Natural killer cell (primary cell): ENCODE data around the gene DDR2. TPM values are rescaled to one million over a fixed set of nuclear protein-coding genes. Genes with fewer than 3 reads are reported as not detected.

ENCODE experiments used
- ATAC-seq, 3 donors: fragments of 150-1000 bp in 2 of 3; fragments of 200-7000 bp in 1 of 3; cut with Tn5 transposase; 1 replicate in 1 of 3; 2 replicates in 2 of 3; pipeline ENCODE4 v1.10.0; 2021; ENCODE audit warnings: mild to moderate bottlenecking in 2 of 3, moderate library complexity in 2 of 3
- DNase-seq, 2 donors: peaks; one replicate each; pipeline versions ENCODE4 v3.0.0 to v3.0.0-alpha.2; 2013 to 2021; ENCODE audit warnings: mixed read lengths in 1 of 2
- H3K27ac ChIP-seq: one replicate; pipeline ENCODE4 v1.5.1; 2013; ENCODE audit warnings: mild to moderate bottlenecking, low read length
- H3K27me3 ChIP-seq: one replicate; pipeline ENCODE4 v1.6.1; 2013; ENCODE audit warnings: low read length; ENCODE audit not compliant: control insufficient read depth, insufficient read depth
- H3K36me3 ChIP-seq: one replicate; pipeline ENCODE4 v1.6.1; 2013; ENCODE audit warnings: low read length; ENCODE audit not compliant: control insufficient read depth, insufficient read depth
- H3K4me1 ChIP-seq: one replicate; pipeline ENCODE4 v1.6.1; 2013; ENCODE audit warnings: low read length; ENCODE audit not compliant: control insufficient read depth, insufficient read depth
- H3K4me3 ChIP-seq: one replicate; pipeline ENCODE4 v1.5.1; 2013; ENCODE audit warnings: low read length
- H3K9me3 ChIP-seq: one replicate; pipeline ENCODE4 v1.6.1; 2013; ENCODE audit warnings: low read length; ENCODE audit not compliant: control insufficient read depth, insufficient read depth
- H3K27ac Mint-ChIP-seq, 2 donors: one replicate each; pipeline ENCODE4 v1.8.0; 2022; ENCODE audit warnings: mild to moderate bottlenecking in 2 of 2, mixed read lengths in 2 of 2, moderate library complexity in 1 of 2
- H3K27me3 Mint-ChIP-seq, 2 donors: one replicate each; pipeline ENCODE4 v1.8.0; 2022; ENCODE audit warnings: low read depth in 2 of 2, mixed read lengths in 2 of 2
- H3K36me3 Mint-ChIP-seq: one replicate; pipeline ENCODE4 v1.8.0; 2022; ENCODE audit warnings: mixed read lengths
- H3K4me1 Mint-ChIP-seq, 2 donors: one replicate each; pipeline ENCODE4 v1.8.0; 2022; ENCODE audit warnings: mixed read lengths in 2 of 2
- H3K4me3 Mint-ChIP-seq: one replicate; pipeline ENCODE4 v1.8.0; 2022; ENCODE audit warnings: mild to moderate bottlenecking, moderate library complexity, mixed read lengths
- H3K9me3 Mint-ChIP-seq, 2 donors: one replicate each; pipeline ENCODE4 v1.8.0; 2022; ENCODE audit warnings: mixed read lengths in 2 of 2
- WGBS: methylation state at CpG from one replicate; pipeline ENCODE4 v1.1.7; 2013; ENCODE audit warnings: missing lambda C conversion rate; ENCODE audit not compliant: insufficient coverage; 5-methylcytosine and 5-hydroxymethylcytosine counted together
- intact Hi-C: fragments of 100-400 bp; cut with micrococcal nuclease; formaldehyde crosslinking; loops from one replicate; pipeline ENCODE4 v1.14.2; 2022
- total RNA-seq, 4 donors: library from RNA; stranded (reverse); fragments of 120-200 nt in 1 of 4; gene quantifications; one replicate each; pipeline versions ENCODE4 v1.2.3 to v1.2.4, GENCODE V29; 2013 to 2022
- TF ChIP-seq, protein P1 (sequence below): fragments of 200-600 bp; IDR thresholded peaks from one replicate; pipeline ENCODE4 v1.8.0; 2022; ENCODE audit warnings: antibody characterized with exemption

The DDR2 gene
- total RNA-seq, 3 donors from 2014 or later (not counting 1 experiment from before 2014, with no cell fraction given) = 1.5 to 2.0 (median 1.8) TPM

DNA sequence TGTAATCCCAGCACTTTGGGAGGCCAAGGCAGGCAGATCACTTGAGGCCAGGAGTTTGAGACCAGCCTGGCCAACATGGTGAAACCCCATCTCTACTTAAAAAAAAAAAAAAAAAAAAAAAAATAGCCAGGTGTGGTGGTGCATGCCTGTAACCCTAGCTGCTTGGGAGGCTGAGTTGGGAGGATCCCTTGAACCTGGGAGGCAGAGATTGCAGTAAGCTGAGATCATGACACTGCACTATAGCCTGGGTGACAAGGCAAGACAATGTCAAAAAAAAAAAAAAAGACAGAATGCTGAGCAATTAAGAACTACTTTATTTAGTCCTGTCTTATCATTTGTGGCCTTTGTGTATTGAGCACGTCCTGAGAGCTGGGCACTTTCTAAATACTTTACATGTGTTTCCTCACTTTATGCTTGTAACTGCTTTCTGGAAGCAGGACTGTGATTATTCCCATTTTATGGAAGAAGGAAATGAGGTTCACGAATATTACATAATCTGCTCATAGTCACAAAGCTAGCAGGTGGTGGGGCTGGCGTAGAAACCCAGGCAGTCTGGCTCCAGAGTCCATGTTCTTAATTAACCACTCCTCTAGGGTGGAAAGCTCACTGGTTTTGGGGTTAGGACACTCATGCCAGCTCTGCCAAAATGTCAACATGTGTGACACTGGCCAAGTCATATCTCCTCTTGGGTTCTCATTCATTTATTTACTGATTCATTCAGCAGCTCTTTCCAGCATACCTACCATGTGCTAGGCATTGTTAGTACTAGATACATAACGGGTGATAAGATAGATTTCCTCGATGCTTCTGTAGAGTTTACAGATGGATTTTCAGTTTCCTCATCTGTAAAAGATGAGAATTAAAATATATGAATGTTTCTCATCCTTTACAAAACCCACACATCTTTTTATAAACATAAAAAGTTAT lies 57.7 kb downstream of the DDR2 start:
- H3K36me3 Mint-ChIP-seq = no peaks in the 10 kb centered on the region
- no peak overlapping the region for H3K4me3 Mint-ChIP-seq
- DNase-seq (no peak), ATAC-seq (no peak)
- no peak overlapping the region for H3K27ac Mint-ChIP-seq
- H3K27me3 Mint-ChIP-seq = peaks cover 5 to 31% of the 10 kb centered on the region in 2 donors
- H3K27ac ChIP-seq = no peak overlapping the region
- TF ChIP-seq, protein P1, sequence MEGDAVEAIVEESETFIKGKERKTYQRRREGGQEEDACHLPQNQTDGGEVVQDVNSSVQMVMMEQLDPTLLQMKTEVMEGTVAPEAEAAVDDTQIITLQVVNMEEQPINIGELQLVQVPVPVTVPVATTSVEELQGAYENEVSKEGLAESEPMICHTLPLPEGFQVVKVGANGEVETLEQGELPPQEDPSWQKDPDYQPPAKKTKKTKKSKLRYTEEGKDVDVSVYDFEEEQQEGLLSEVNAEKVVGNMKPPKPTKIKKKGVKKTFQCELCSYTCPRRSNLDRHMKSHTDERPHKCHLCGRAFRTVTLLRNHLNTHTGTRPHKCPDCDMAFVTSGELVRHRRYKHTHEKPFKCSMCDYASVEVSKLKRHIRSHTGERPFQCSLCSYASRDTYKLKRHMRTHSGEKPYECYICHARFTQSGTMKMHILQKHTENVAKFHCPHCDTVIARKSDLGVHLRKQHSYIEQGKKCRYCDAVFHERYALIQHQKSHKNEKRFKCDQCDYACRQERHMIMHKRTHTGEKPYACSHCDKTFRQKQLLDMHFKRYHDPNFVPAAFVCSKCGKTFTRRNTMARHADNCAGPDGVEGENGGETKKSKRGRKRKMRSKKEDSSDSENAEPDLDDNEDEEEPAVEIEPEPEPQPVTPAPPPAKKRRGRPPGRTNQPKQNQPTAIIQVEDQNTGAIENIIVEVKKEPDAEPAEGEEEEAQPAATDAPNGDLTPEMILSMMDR = no peak
- 88% methylated on average over 3 of the region's 5 CpGs for whole genome bisulfite sequencing
- H3K36me3 ChIP-seq = no peaks in the 10 kb centered on the region
- intact Hi-C loops = no loop called here
- H3K4me3 ChIP-seq = no peak overlapping the region
- H3K27me3 ChIP-seq = no peaks in the 10 kb centered on the region
- no peaks in the 10 kb centered on the region for H3K9me3 Mint-ChIP-seq
- no peaks in the 10 kb centered on the region for H3K4me1 ChIP-seq
- no peaks in the 10 kb centered on the region for H3K4me1 Mint-ChIP-seq
- no peaks in the 10 kb centered on the region for H3K9me3 ChIP-seq

DNA sequence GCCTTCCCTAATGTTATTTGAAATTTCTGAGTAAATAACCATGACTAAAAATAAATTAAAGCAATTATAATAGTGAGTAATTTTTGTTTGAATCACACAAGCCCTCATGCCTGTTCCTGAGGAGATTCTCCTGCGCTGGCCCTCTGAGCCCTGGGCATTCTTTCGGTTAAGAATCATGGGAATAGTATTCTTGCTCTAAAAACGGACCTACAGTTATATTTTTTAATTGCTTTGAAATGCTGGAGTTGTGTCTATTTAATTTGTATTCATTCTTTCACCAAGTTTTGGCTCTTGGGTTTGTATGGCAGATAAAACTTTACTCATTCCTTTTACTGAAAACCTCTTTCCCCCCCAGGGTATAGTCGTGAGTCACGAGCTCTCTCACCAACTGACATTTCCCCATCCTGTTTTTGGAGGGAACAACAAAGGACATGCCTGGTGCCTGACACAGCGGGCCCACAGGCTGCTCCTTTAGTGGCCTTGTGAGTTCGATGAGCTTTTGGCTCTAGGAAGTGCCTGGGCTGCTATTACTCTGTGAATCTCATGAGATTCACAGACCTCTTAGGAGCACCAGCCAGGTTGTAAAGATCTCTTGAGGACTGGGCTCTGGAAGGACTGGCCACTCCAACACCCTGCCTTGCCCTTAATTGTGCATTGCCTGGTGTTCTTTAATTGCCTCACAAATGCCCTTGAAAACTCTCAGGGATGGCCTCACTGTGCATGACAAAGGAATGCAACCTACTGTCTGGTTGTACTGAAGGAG lies 58.6 kb downstream of the DDR2 start:
- Histone ChIP-seq H3K36me3 (no peaks in the 10 kb centered on the region), H3K27me3 (no peaks in the 10 kb centered on the region), H3K27ac (no peak overlapping the region), H3K4me3 (no peak overlapping the region), H3K4me1 (no peaks in the 10 kb centered on the region), H3K9me3 (no peaks in the 10 kb centered on the region)
- no peaks in the 10 kb centered on the region for H3K9me3 Mint-ChIP-seq
- peaks cover 5 to 31% of the 10 kb centered on the region in 2 donors for H3K27me3 Mint-ChIP-seq
- TF ChIP-seq, protein P1 = no peak
- no peaks in the 10 kb centered on the region for H3K4me1 Mint-ChIP-seq
- ATAC-seq (no peak), DNase-seq (no peak)
- H3K27ac Mint-ChIP-seq = no peak overlapping the region
- no peak overlapping the region for H3K4me3 Mint-ChIP-seq
- no peaks in the 10 kb centered on the region for H3K36me3 Mint-ChIP-seq
- intact Hi-C loops = no loop called here
- WGBS = 49% methylated on average over 6 of the region's 7 CpGs

DNA sequence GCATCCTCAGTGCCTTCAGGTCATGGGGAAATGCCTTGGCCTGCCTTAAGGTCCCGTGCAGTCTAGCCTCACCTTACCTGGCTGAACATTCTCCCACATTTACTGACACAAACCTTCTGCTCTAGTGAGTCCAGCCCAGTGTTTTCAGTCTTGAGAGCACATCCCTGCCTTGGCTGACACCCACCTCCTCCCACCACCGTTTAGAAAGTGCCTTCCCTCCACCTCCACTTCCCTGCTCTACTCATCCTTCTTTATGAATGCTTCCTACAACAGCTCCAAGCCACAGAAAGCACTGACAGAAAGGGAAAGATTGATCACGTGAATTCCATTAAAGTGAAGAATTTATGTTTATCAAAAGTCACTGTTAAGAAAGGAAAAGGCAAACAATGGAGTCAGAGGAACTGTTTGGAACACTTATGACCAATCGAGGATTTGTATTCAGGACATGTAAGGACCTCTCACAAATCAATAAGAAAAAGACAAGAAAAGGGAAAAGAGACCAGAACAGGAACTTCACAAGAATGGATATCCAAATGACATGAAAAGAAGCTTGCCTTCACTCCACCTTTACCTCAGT lies 59.8 kb downstream of the DDR2 start:
- no peak overlapping the region for H3K4me3 Mint-ChIP-seq
- H3K36me3 ChIP-seq = no peaks in the 10 kb centered on the region
- H3K27me3 ChIP-seq = no peaks in the 10 kb centered on the region
- H3K27me3 Mint-ChIP-seq = peaks cover 5 to 30% of the 10 kb centered on the region in 2 donors
- H3K4me3 ChIP-seq = no peak overlapping the region
- no peaks in the 10 kb centered on the region for H3K4me1 ChIP-seq
- DNase-seq (no peak), ATAC-seq (no peak)
- H3K9me3 ChIP-seq = no peaks in the 10 kb centered on the region
- no peaks in the 10 kb centered on the region for H3K4me1 Mint-ChIP-seq
- no peak overlapping the region for H3K27ac Mint-ChIP-seq
- TF ChIP-seq, protein P1 = no peak
- 78% methylated on average over 4 of the region's 4 CpGs for WGBS
- intact Hi-C loops = no loop called here
- H3K9me3 Mint-ChIP-seq = no peaks in the 10 kb centered on the region
- H3K27ac ChIP-seq = no peak overlapping the region
- no peaks in the 10 kb centered on the region for H3K36me3 Mint-ChIP-seq
